HG02970 (cell line): ENCODE data around the gene ST7.
"Not testable (repeated sequence)": the region's sequence is repeated elsewhere in the genome, so short reads cannot be mapped to it uniquely, and the experiment has no call there.

Source experiments
- ATAC-seq: cut with Tn5 transposase; IDR thresholded peaks from one replicate; pipeline ENCODE4 v1.9.1; 2021; ENCODE audit warnings: mild to moderate bottlenecking, moderate library complexity, moderate number of reproducible peaks; ENCODE audit not compliant: unreplicated experiment, low FRiP score

ST7 gene

GRCh38 chr7:116971153-116971552 is 17.9 kb downstream of the ST7 start:
- ATAC-seq, result not testable (repeated sequence)

GRCh38 chr7:116971869-116972268 is 18.6 kb downstream of the ST7 start:
- no peak for ATAC-seq

- not testable (repeated sequence) for ATAC-seq
Observed at GRCh38 chr7:116975024-116975423, 21.7 kb downstream of the ST7 start.

GRCh38 chr7:116977172-116977571 is 23.9 kb downstream of the ST7 start:
- ATAC-seq, result no peak

- ATAC-seq, result no peak
Observed at GRCh38 chr7:116978006-116978405, 24.7 kb downstream of the ST7 start.

GRCh38 chr7:116979430-116979829 is 26.1 kb downstream of the ST7 start:
- no peak for ATAC-seq

- no peak for ATAC-seq
Observed at GRCh38 chr7:116980354-116980753, 27.1 kb downstream of the ST7 start.

- no peak for ATAC-seq
Observed at GRCh38 chr7:116981939-116982338, 28.6 kb downstream of the ST7 start.

- ATAC-seq, result no peak
Observed at GRCh38 chr7:116984511-116984910, 31.2 kb downstream of the ST7 start.

- no peak for ATAC-seq
Observed at GRCh38 chr7:116984917-116985316, 31.6 kb downstream of the ST7 start.

- no peak for ATAC-seq
Observed at GRCh38 chr7:116985575-116985974, 32.3 kb downstream of the ST7 start.

- no peak for ATAC-seq
Observed at GRCh38 chr7:116986611-116987565, 33.6 kb downstream of the ST7 start.

- ATAC-seq, result no peak
Observed at GRCh38 chr7:116988363-116988989, 35.2 kb downstream of the ST7 start.

- ATAC-seq, result no peak
Observed at GRCh38 chr7:116990056-116990455, 36.8 kb downstream of the ST7 start.

GRCh38 chr7:116991233-116991632 is 37.9 kb downstream of the ST7 start:
- ATAC-seq, result no peak

GRCh38 chr7:116994611-116995010 is 41.3 kb downstream of the ST7 start:
- ATAC-seq, result no peak

GRCh38 chr7:116997972-116998371 is 44.7 kb downstream of the ST7 start:
- no peak for ATAC-seq

- no peak for ATAC-seq
Observed at GRCh38 chr7:116998567-116999175, 45.4 kb downstream of the ST7 start.

GRCh38 chr7:116999311-116999710 is 46.0 kb downstream of the ST7 start:
- ATAC-seq, result no peak

GRCh38 chr7:117001283-117001682 is 48.0 kb downstream of the ST7 start:
- ATAC-seq, result no peak

GRCh38 chr7:117004899-117005298 is 51.6 kb downstream of the ST7 start:
- no peak for ATAC-seq
